Naive B cell (primary cell): ENCODE measurements around the gene WDR87. TPM values are rescaled to one million over a fixed set of nuclear protein-coding genes. Genes with fewer than 3 reads are reported as not detected.
A peak's percentile ranks its signal among the peaks of the same experiment; 100 is the strongest.
"Not testable (repeated sequence)": the region's sequence is repeated elsewhere in the genome, so short reads cannot be mapped to it uniquely, and the experiment has no call there.

ENCODE experiments used
- ATAC-seq, 2 donors: fragments of 150-1000 bp; cut with Tn5 transposase; 2 replicates each; pipeline ENCODE4 v1.10.0; 2021; ENCODE audit warnings: low read depth in 2 of 2, mild to moderate bottlenecking in 2 of 2, moderate library complexity in 2 of 2
- DNase-seq: peaks from one replicate; pipeline ENCODE4 v3.0.0; 2022
- H3K27ac Mint-ChIP-seq, 6 donors: one replicate each; pipeline ENCODE4 v1.8.0; 2020 to 2022; ENCODE audit warnings: mild to moderate bottlenecking in 6 of 6, mixed read lengths in 6 of 6, moderate library complexity in 5 of 6, inconsistent platforms in 2 of 6
- H3K27me3 Mint-ChIP-seq, 3 donors: one replicate each; pipeline ENCODE4 v1.8.0; 2021 to 2022; ENCODE audit warnings: mixed read lengths in 3 of 3, mild to moderate bottlenecking in 1 of 3
- H3K36me3 Mint-ChIP-seq, 2 donors: one replicate each; pipeline ENCODE4 v1.8.0; 2020 to 2022; ENCODE audit warnings: mixed read lengths in 2 of 2, inconsistent platforms in 1 of 2, mild to moderate bottlenecking in 1 of 2
- H3K4me1 Mint-ChIP-seq, 3 donors: one replicate each; pipeline ENCODE4 v1.8.0; 2020 to 2022; ENCODE audit warnings: mixed read lengths in 3 of 3, inconsistent platforms in 1 of 3, mild to moderate bottlenecking in 1 of 3, moderate library complexity in 1 of 3
- H3K4me3 Mint-ChIP-seq, 8 donors: one replicate each; pipeline ENCODE4 v1.8.0; 2020 to 2022; ENCODE audit warnings: mild to moderate bottlenecking in 8 of 8, mixed read lengths in 8 of 8, moderate library complexity in 8 of 8, inconsistent platforms in 2 of 8
- H3K9me3 Mint-ChIP-seq, 7 donors: one replicate each; pipeline ENCODE4 v1.8.0; 2020 to 2022; ENCODE audit warnings: mixed read lengths in 7 of 7, mild to moderate bottlenecking in 5 of 7, inconsistent platforms in 2 of 7, moderate library complexity in 1 of 7
- polyA plus RNA-seq, 6 donors: library from polyadenylated mRNA; unstranded; fragments of 300-500 nt; fragmentation: Illumina TruSeq; gene quantifications; one replicate each; pipeline ENCODE4 v1.2.3, GENCODE V29; 2021; ENCODE audit warnings: low read depth in 6 of 6

Gene WDR87
- polyA plus RNA-seq, 6 donors from 2014 or later, result 0.03 TPM; not detected in 5

- H3K36me3 Mint-ChIP-seq, result no peaks in the 10 kb centered on the region
Measured at GRCh38 chr19:37899453-37899852, 6.9 kb downstream of the WDR87 start.

GRCh38 chr19:37896180-37896579 lies 10.2 kb downstream of the WDR87 start:
- H3K4me1 Mint-ChIP-seq, result peaks cover 8 to 14% (median 9%) of the 10 kb centered on the region in 3 donors
- peaks cover 20 to 30% (median 25%) of the 10 kb centered on the region in 3 donors for H3K27me3 Mint-ChIP-seq
- no peak overlapping the region for H3K4me3 Mint-ChIP-seq
- no peak overlapping the region for H3K27ac Mint-ChIP-seq
- H3K36me3 Mint-ChIP-seq, result peaks cover 4 to 7% of the 10 kb centered on the region in 2 donors
- no peaks in the 10 kb centered on the region for H3K9me3 Mint-ChIP-seq
- no peak for DNase-seq
- ATAC-seq, result no peak

More at GRCh38 chr19:37899453-37899852, 6.9 kb downstream of the WDR87 start:
- H3K9me3 Mint-ChIP-seq, result no peaks in the 10 kb centered on the region
- H3K4me3 Mint-ChIP-seq, result no peak overlapping the region
- no peak for DNase-seq
- no peak for ATAC-seq
- H3K27me3 Mint-ChIP-seq, result no peaks in the 10 kb centered on the region
- peaks cover 9 to 27% (median 19%) of the 10 kb centered on the region in 3 donors for H3K4me1 Mint-ChIP-seq
- H3K27ac Mint-ChIP-seq, result no peak overlapping the region

- Mint-ChIP-seq H3K4me3 (no peak overlapping the region), H3K27ac (peak overlapping the region in 1 of 6 donors; percentile 62), H3K27me3 (peaks cover 20 to 31% (median 25%) of the 10 kb centered on the region in 3 donors), H3K9me3 (no peaks in the 10 kb centered on the region), H3K4me1 (peaks cover 5 to 6% (median 6%) of the 10 kb centered on the region in 3 donors), H3K36me3 (peaks cover 4 to 7% of the 10 kb centered on the region in 2 donors)
- DNase-seq, result no peak
- ATAC-seq, result no peak
Measured at GRCh38 chr19:37893845-37894575, 12.4 kb downstream of the WDR87 start.

GRCh38 chr19:37886571-37886970 lies 19.8 kb downstream of the WDR87 start:
- Mint-ChIP-seq H3K4me1 (no peaks in the 10 kb centered on the region), H3K27ac (no peak overlapping the region), H3K36me3 (peaks cover under 1 to 2% of the 10 kb centered on the region in 2 donors), H3K4me3 (no peak overlapping the region), H3K9me3 (peaks cover 0 to 29% (median 20%) of the 10 kb centered on the region in 7 donors), H3K27me3 (peaks cover 2 to 5% (median 3%) of the 10 kb centered on the region in 3 donors)
- no peak for DNase-seq
- no peak for ATAC-seq

GRCh38 chr19:37885392-37885791 lies 21.0 kb downstream of the WDR87 start:
- DNase-seq, result no peak
- Mint-ChIP-seq H3K4me1 (no peaks in the 10 kb centered on the region), H3K36me3 (no peaks in the 10 kb centered on the region), H3K9me3 (peaks cover 0 to 35% (median 20%) of the 10 kb centered on the region in 7 donors), H3K27me3 (no peaks in the 10 kb centered on the region), H3K4me3 (no peak overlapping the region), H3K27ac (no peak overlapping the region)
- ATAC-seq, result no peak

GRCh38 chr19:37877147-37877546 lies 29.2 kb downstream of the WDR87 start:
- Mint-ChIP-seq H3K27me3 (peaks cover 6 to 9% (median 8%) of the 10 kb centered on the region in 3 donors), H3K27ac (no peak overlapping the region), H3K36me3 (no peaks in the 10 kb centered on the region), H3K9me3 (peaks cover 0 to 19% (median 8%) of the 10 kb centered on the region in 7 donors), H3K4me1 (no peaks in the 10 kb centered on the region), H3K4me3 (no peak overlapping the region)
- DNase-seq (no peak), ATAC-seq (no peak)

- DNase-seq, result no peak
- H3K27me3 Mint-ChIP-seq, result peaks cover 9 to 11% (median 9%) of the 10 kb centered on the region in 3 donors
- H3K27ac Mint-ChIP-seq, result no peak overlapping the region
- no peak for ATAC-seq
- H3K4me1 Mint-ChIP-seq, result no peaks in the 10 kb centered on the region
- no peak overlapping the region for H3K4me3 Mint-ChIP-seq
- peaks cover 0 to 9% (median under 1%) of the 10 kb centered on the region in 7 donors for H3K9me3 Mint-ChIP-seq
- no peaks in the 10 kb centered on the region for H3K36me3 Mint-ChIP-seq
Measured at GRCh38 chr19:37876032-37876431, 30.4 kb downstream of the WDR87 start.

GRCh38 chr19:37874784-37875183 lies 31.6 kb downstream of the WDR87 start:
- no peak for ATAC-seq
- Mint-ChIP-seq H3K27ac (no peak overlapping the region), H3K9me3 (peaks cover 0 to 11% (median 3%) of the 10 kb centered on the region in 7 donors), H3K36me3 (no peaks in the 10 kb centered on the region), H3K4me3 (no peak overlapping the region), H3K27me3 (peaks cover 13 to 17% (median 15%) of the 10 kb centered on the region in 3 donors), H3K4me1 (no peaks in the 10 kb centered on the region)
- DNase-seq, result no peak

- H3K9me3 Mint-ChIP-seq, result peaks cover 0 to 7% (median 2%) of the 10 kb centered on the region in 7 donors
- H3K27ac Mint-ChIP-seq, result no peak overlapping the region
- H3K4me1 Mint-ChIP-seq, result no peaks in the 10 kb centered on the region
- H3K4me3 Mint-ChIP-seq, result no peak overlapping the region
- DNase-seq, result no peak
- no peaks in the 10 kb centered on the region for H3K36me3 Mint-ChIP-seq
- ATAC-seq, result no peak
- peaks cover 9 to 34% (median 26%) of the 10 kb centered on the region in 3 donors for H3K27me3 Mint-ChIP-seq
Measured at GRCh38 chr19:37872383-37872782, 34.0 kb downstream of the WDR87 start.

GRCh38 chr19:37869766-37870340 lies 36.5 kb downstream of the WDR87 start:
- ATAC-seq (no peak), DNase-seq (no peak)
- H3K36me3 Mint-ChIP-seq, result no peaks in the 10 kb centered on the region
- H3K4me3 Mint-ChIP-seq, result no peak overlapping the region
- H3K4me1 Mint-ChIP-seq, result no peaks in the 10 kb centered on the region
- H3K9me3 Mint-ChIP-seq, result peaks cover 0 to 7% (median 2%) of the 10 kb centered on the region in 7 donors
- peaks cover 9 to 41% (median 33%) of the 10 kb centered on the region in 3 donors for H3K27me3 Mint-ChIP-seq
- H3K27ac Mint-ChIP-seq, result no peak overlapping the region

- H3K27me3 Mint-ChIP-seq, result peaks cover 9 to 41% (median 32%) of the 10 kb centered on the region in 3 donors
- DNase-seq (no peak), ATAC-seq (no peak)
- H3K36me3 Mint-ChIP-seq, result no peaks in the 10 kb centered on the region
- no peak overlapping the region for H3K27ac Mint-ChIP-seq
- no peaks in the 10 kb centered on the region for H3K4me1 Mint-ChIP-seq
- no peak overlapping the region for H3K4me3 Mint-ChIP-seq
- H3K9me3 Mint-ChIP-seq, result peaks cover 0 to 7% (median 2%) of the 10 kb centered on the region in 7 donors
Measured at GRCh38 chr19:37867831-37868230, 38.6 kb downstream of the WDR87 start.

- not testable (repeated sequence) for H3K27ac Mint-ChIP-seq, ATAC-seq
Measured at GRCh38 chr19:37865930-37866329, 40.5 kb downstream of the WDR87 start.

GRCh38 chr19:37864501-37864900 lies 41.9 kb downstream of the WDR87 start:
- ATAC-seq, result no peak
- H3K27ac Mint-ChIP-seq, result no peak overlapping the region
- no peaks in the 10 kb centered on the region for H3K36me3 Mint-ChIP-seq
- H3K9me3 Mint-ChIP-seq, result peaks cover 0 to 4% (median 0%) of the 10 kb centered on the region in 7 donors
- no peak overlapping the region for H3K4me3 Mint-ChIP-seq
- DNase-seq, result no peak
- no peaks in the 10 kb centered on the region for H3K4me1 Mint-ChIP-seq
- peaks cover 0 to 33% (median 15%) of the 10 kb centered on the region in 3 donors for H3K27me3 Mint-ChIP-seq

More at GRCh38 chr19:37865930-37866329, 40.5 kb downstream of the WDR87 start:
- H3K4me3 Mint-ChIP-seq, DNase-seq, H3K9me3 Mint-ChIP-seq, H3K4me1 Mint-ChIP-seq, H3K36me3 Mint-ChIP-seq: not testable (repeated sequence)
- peaks cover 4 to 42% (median 24%) of the 10 kb centered on the region in 3 donors for H3K27me3 Mint-ChIP-seq

GRCh38 chr19:37855098-37855497 lies 51.3 kb downstream of the WDR87 start:
- Mint-ChIP-seq H3K4me3 (peak overlapping the region in 4 of 8 donors; percentile 32 to 74 (median 55)), H3K4me1 (peaks cover 0 to 4% (median 0%) of the 10 kb centered on the region in 3 donors), H3K27me3 (peaks cover 0 to 23% (median 12%) of the 10 kb centered on the region in 3 donors), H3K9me3 (peaks cover 0 to 8% (median 4%) of the 10 kb centered on the region in 7 donors), H3K27ac (no peak overlapping the region), H3K36me3 (no peaks in the 10 kb centered on the region)
- ATAC-seq (peak; percentile 30 to 60), DNase-seq (peak; percentile 5)
